Measurements from ENCODE around the gene THAP4.

THAP4 gene

GRCh38 chr2:241542278-241542605 lies 94.7 kb downstream of the THAP4 start:
- DNase-seq = no peak

- no peak for DNase-seq
Observed at GRCh38 chr2:241541564-241542277, 95.2 kb downstream of the THAP4 start.

DNA sequence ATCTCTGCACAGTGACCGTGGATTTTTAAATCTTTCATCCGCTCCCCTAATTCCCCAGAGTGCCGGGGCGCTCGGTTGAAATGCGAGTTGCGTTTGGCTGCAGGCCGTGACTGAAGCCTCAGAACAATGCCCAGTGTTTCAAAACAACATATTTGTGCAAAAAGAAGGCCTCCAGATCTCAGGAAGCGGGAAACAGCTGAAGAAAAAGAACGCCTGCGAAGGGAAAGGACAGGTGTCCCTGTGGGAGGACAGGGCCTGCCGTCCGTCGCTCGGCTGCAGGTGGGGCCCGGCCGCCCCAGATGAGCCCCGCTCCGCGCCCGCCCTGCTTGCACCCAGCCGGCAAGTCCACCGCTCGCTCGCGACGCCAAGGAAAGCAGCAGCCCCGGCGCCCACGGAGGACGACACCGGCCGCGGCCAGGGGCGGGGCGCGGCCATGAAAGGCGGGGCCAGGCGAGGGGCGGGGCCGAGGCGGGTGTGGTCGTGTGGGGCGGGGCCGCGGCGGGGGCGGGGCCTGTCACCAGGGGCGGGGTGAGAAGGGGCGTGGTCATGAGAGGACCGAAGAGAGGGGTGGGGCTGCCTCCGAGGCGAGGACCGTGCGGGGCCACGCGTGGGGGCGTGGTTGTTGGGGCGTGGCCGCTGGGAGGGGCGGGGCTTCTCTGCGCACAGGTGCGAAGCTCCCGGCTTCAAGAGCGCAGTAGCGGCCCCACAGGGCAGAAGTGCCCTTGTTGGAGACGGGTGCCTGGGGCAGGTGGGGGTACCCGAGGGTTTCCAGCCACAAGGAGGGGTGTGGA lies 96.0 kb downstream of the THAP4 start:
- peak; percentile 4 for DNase-seq

GRCh38 chr2:241540401-241540770 lies 96.6 kb downstream of the THAP4 start:
- no peak for DNase-seq

DNA sequence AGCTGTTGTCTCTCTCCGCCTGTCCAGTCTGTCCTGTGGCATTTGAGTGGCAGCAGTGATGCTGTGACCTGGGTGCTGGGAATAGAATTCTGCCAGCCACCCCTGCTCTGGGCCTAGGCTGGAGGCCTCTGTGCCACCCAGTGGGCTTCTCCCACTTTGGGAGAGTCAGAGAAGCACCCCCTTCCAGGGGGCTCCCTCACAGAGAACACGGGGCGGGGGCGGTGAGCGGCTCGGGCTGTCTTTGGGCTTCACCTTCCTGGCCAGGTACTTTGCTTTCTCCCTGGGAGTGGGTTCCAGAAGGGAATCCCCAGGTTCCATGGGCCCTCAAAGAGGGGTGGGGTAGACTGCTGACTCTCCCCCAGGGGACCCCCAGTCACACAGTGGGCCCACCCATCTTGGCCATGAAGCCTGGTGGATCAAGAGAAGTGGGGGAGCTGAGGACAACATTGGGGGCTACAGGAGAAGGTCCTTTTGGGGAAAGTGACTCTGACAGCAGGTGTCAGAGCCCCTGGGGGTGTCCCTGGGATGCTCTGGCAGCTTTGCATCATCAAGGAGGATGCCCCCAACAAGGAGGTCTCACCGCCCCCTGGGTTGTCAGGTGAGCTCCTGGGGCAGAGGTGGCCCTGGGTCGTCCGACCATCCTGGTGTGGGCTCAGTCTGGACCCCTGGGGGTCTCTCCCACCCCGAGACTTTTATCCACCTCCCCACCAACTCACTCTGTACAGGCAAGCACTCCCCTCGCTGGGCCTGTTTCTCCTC lies 97.2 kb downstream of the THAP4 start:
- DNase-seq = no peak

DNA sequence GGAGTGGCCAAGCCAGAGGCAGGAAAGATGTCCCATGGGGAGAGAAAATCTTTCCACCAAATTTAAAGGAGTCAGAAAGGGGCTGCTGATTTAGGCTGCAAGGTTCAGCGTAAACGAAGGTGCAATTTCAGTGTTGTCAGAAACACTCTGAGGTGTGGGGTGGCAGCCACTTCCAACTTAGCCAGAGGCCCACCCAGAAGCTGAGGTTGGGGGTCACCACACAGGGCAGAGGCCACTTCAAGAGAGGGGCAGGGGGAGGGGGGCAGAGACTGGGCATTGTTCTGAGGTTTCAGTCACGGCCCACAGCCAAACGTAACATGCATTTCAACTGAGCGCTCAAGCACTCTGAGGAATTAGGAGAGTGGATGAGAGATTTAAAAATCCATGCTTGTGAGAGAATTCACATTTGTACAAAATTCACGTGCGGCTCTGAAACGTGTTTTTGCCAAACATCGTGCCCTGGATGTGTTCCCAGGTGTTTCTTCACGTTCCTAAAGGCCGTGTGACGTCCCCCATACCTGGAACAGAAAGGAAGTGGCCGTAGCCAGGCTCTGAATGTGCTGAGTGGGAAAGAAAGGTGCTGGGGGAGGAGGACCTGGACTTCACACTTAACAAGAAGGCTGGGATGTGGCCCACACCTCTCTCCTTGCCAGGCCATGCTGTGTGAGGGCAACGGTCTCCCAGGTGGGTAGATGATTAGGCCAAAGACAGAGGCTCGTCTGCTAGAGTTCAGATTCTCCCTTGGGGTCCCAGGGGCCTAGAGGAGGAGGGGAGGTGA lies 97.9 kb downstream of the THAP4 start:
- DNase-seq = no peak

DNA sequence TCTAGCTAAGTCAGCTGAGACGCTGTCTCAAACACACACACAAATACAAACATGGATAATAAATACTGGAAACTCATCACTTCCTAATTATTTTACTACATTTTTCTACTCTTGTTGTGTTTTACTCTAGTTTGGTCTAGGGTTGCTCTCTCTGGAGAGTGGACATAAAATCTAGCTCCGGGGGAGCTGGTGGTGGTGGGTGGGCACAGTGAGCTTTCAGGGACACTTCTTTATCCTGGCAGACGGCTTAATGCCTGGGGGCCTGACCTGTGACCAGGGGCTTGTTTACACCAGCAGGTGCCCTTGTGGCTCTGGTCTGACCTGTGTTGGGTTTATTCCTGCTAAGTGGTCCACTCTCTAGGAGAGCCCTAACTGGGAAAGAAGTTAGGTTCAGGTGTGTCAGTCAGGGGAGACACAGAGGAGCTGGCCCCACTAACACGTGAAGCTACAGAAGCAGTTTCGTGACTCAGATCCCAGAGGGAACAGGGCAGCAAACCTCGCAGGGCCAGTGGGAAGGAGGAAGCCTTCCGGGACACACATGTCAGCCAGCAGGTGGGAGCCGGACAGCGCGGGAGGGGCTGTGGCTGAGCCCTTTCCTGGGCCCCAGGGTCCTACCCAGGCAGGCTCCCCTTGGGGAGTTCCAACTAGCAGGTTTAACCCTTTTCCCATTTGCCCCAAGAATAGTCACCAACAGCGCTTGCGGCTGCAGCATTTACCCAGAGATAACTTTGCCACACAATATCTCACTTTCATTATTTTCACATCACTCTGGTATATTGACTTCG lies 100.9 kb downstream of the THAP4 start:
- DNase-seq = no peak

DNA sequence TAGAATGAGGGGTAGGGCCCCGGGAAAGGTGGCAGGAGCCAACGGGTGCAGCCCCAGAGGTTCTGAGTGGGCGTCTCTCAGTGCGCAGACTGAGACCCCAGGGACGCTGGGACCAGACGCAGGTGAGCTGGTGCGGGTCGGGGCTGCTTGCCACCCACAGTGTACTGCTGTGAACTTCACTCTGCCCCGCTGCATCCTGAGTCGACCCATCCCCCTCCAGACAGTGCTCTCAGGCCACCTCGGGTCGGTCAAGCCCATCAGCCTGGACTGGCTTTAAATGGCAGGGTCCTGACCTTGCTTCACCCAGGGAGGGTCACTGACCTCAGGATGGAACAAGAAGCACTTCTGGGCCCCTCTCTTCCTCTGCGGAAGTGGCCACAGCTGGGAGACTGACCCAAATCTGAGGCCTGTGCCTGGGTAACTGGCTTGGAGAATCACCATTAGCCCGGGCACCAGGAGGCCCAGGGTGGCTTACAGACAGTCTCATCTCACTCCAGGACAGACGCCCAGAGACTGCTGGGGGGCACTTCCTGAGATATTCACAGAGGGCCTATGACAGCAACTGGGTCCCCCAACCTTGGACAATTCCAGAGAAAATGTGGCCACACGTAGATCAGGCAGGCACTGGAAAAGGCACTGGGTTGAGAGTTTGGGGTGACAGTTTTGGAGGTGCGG lies 102.1 kb downstream of the THAP4 start:
- no peak for DNase-seq

Data from NCI-H1092 treated with DMSO at 0.1 percent for 48 hours (cell line).